Endothelial cell of umbilical vein (primary cell): Measurements from ENCODE around the gene CBLIF. TPM values are rescaled to one million over a fixed set of nuclear protein-coding genes. Genes with fewer than 3 reads are reported as not detected.

Experiments
- BruUV-seq: library from RNA; stranded (reverse); fragments of 400-500 nt; replicated peaks from 2 replicates; lab custom pipeline; 2021; lab: Mats Ljungman, UMichigan
- CTCF ChIA-PET: fragments of 300-600, 350-600 bp; sonication (Branson Sonifier 250); formaldehyde crosslinking; loops from one replicate; lab custom pipeline; 2021; ENCODE audit warnings: antibody characterized with exemption, inconsistent platforms; lab: Charles Lee
- POLR2A ChIA-PET: fragments of 300-600, 350-600 bp; sonication (Branson Sonifier 250); formaldehyde crosslinking; loops from one replicate; lab custom pipeline; 2021; ENCODE audit warnings: antibody characterized with exemption, inconsistent platforms; lab: Charles Lee
- DNase-seq: peaks from one replicate; pipeline ENCODE4 v3.0.0-alpha.2; 2011; ENCODE audit warnings: low read depth, low spot score
- FAIRE-seq: peaks from 2 replicates; lab custom pipeline; 2011; peaks lifted over from hg19 to GRCh38; lab: Jason Lieb, UNC
- H2AFZ ChIP-seq: 2 replicates; pipeline ENCODE4 v1.6.0; 2012; ENCODE audit warnings: low read depth, low read length, control low read depth, inconsistent platforms
- H3K27ac ChIP-seq: 2 replicates; pipeline ENCODE4 v1.5.1; 2011; ENCODE audit warnings: low read depth, mild to moderate bottlenecking, control low read depth, low read length, moderate library complexity; ENCODE audit not compliant: insufficient read depth
- H3K27me3 ChIP-seq, 2 experiments: 2 replicates each; pipeline versions ENCODE4 v1.6.0 to v1.6.1; 2011; ENCODE audit warnings: low read length in 2 of 2, mixed read lengths in 1 of 2; ENCODE audit not compliant: control insufficient read depth in 2 of 2, insufficient read depth in 2 of 2
- H3K36me3 ChIP-seq, 2 experiments: 2 replicates in 1 of 2; 3 replicates in 1 of 2; pipeline ENCODE4 v1.5.1; 2011; ENCODE audit warnings: low read length in 2 of 2, mild to moderate bottlenecking in 1 of 2, moderate library complexity in 1 of 2; ENCODE audit not compliant: control insufficient read depth in 2 of 2, insufficient read depth in 2 of 2; ENCODE audit errors: extremely low read depth in 1 of 2
- H3K4me1 ChIP-seq: 3 replicates; pipeline ENCODE4 v1.5.1; 2011; ENCODE audit warnings: mild to moderate bottlenecking, low read length; ENCODE audit not compliant: control insufficient read depth, insufficient read depth; ENCODE audit errors: extremely low read depth
- H3K4me2 ChIP-seq: 2 replicates; pipeline ENCODE4 v1.6.1; 2011; ENCODE audit warnings: low read length, control low read depth, mixed read lengths; ENCODE audit not compliant: insufficient read depth
- H3K4me3 ChIP-seq, 3 experiments: fragments of 200-600 bp in 1 of 3; sonication (generic), shearing (Covaris generic) in 1 of 3; replicated peaks in 1 of 3; 2 replicates each; pipeline ENCODE4 v1.5.1; 2011 to 2016; ENCODE audit warnings: control low read depth in 3 of 3, low read length in 3 of 3, mild to moderate bottlenecking in 2 of 3, inconsistent platforms in 1 of 3, low read depth in 1 of 3, moderate library complexity in 1 of 3; ENCODE audit not compliant: insufficient read depth in 1 of 3
- H3K79me2 ChIP-seq: 2 replicates; pipeline ENCODE4 v1.6.0; 2012; ENCODE audit warnings: low read length, inconsistent platforms; ENCODE audit not compliant: control insufficient read depth, insufficient read depth
- H3K9ac ChIP-seq: replicated peaks from 2 replicates; pipeline ENCODE3; 2011; ENCODE audit warnings: low read length, control low read depth; ENCODE audit not compliant: insufficient read depth; ENCODE audit errors: extremely low read depth
- H3K9me1 ChIP-seq: replicated peaks from 3 replicates; pipeline ENCODE4 v1.6.0; 2011; ENCODE audit warnings: mild to moderate bottlenecking, low read length; ENCODE audit not compliant: control insufficient read depth, insufficient read depth; ENCODE audit errors: extremely low read depth
- H3K9me3 ChIP-seq: replicated peaks from 2 replicates; pipeline ENCODE4 v1.5.1; 2012; ENCODE audit warnings: low read length, inconsistent platforms; ENCODE audit not compliant: control insufficient read depth, insufficient read depth
- H4K20me1 ChIP-seq: replicated peaks from 2 replicates; pipeline ENCODE3; 2011; ENCODE audit warnings: mild to moderate bottlenecking, low read length; ENCODE audit not compliant: control insufficient read depth, insufficient read depth; ENCODE audit errors: extremely low read depth
- CTCF ChIP-seq, 2 donors: IDR thresholded peaks; 1 replicate in 1 of 2; 2 replicates in 1 of 2; pipeline ENCODE4 v1.5.1; 2011; ENCODE audit warnings: low read length in 2 of 2, mild to moderate bottlenecking in 2 of 2, moderate library complexity in 2 of 2, control low read depth in 1 of 2, inconsistent platforms in 1 of 2, low read depth in 1 of 2; ENCODE audit not compliant: insufficient read depth in 1 of 2; ENCODE audit errors: extremely low read depth in 1 of 2
- EZH2 ChIP-seq: IDR thresholded peaks from 2 replicates; pipeline ENCODE4 v1.6.1; 2012; ENCODE audit warnings: borderline replicate concordance, low read depth, mild to moderate bottlenecking, moderate library complexity, low read length, inconsistent platforms; ENCODE audit not compliant: severe bottlenecking
- FOS ChIP-seq: IDR thresholded peaks from 2 replicates; pipeline ENCODE4 v1.6.1; 2011; ENCODE audit warnings: mild to moderate bottlenecking, low read length, moderate library complexity, borderline replicate concordance; ENCODE audit not compliant: insufficient read depth
- GATA2 ChIP-seq: IDR thresholded peaks from 2 replicates; pipeline ENCODE4 v1.7.0; 2011; ENCODE audit warnings: low read depth, mild to moderate bottlenecking, moderate library complexity, mixed read lengths, low read length; ENCODE audit not compliant: insufficient read length, insufficient read depth
- JUN ChIP-seq: IDR thresholded peaks from 2 replicates; pipeline ENCODE4 v1.6.1; 2011; ENCODE audit warnings: borderline replicate concordance, low read depth; ENCODE audit not compliant: insufficient read length, insufficient read depth
- MAX ChIP-seq: IDR thresholded peaks from 2 replicates; pipeline ENCODE4 v1.6.1; 2011; ENCODE audit not compliant: insufficient read depth, insufficient read length
- MYC ChIP-seq: IDR thresholded peaks from one replicate; pipeline ENCODE4 v1.6.1; 2011; ENCODE audit warnings: mild to moderate bottlenecking, low read depth, low read length
- POLR2A ChIP-seq: IDR thresholded peaks from 2 replicates; pipeline ENCODE4 v1.6.1; 2012; ENCODE audit warnings: low read depth, mild to moderate bottlenecking, control low read depth, low read length
- POLR2AphosphoS5 ChIP-seq: IDR thresholded peaks from 2 replicates; pipeline ENCODE4 v1.6.1; 2012; ENCODE audit warnings: low read depth, mild to moderate bottlenecking, control low read depth, low read length, moderate library complexity; ENCODE audit not compliant: insufficient read depth
- dilution Hi-C: fragments of 300-500 bp; cut with MboI; formaldehyde crosslinking; loops from one replicate; pipeline ENCODE4 v1.15.0; 2019; ENCODE audit warnings: low sequenced_read_pairs; ENCODE audit not compliant: extremely low pct_ligation_motif_present
- intact Hi-C: fragments of 100-400 bp; cut with micrococcal nuclease; formaldehyde crosslinking; loops from one replicate; pipeline ENCODE4 v1.10.0; 2022
- polyA plus RNA-seq, 4 experiments: library from polyadenylated mRNA; depleted of rRNA in 3 of 4; stranded (reverse) in 3 of 4; unstranded in 1 of 4; fragments of >200 nt; gene quantifications; 2 replicates each; pipeline versions ENCODE4 v1.2.1 to v1.2.3, GENCODE V29; 2011 to 2012; ENCODE audit warnings: missing spikeins in 1 of 4
- total RNA-seq: library from RNA; stranded (reverse); gene quantifications from 2 replicates; pipeline ENCODE4 v1.2.3, GENCODE V29; 2021

The CBLIF gene
- total and polyA plus RNA-seq, 2 donors (not counting 3 experiments of a cell fraction or from before 2014, with no cell fraction given), result not detected

GRCh38 chr11:59794417-59794816, 50.9 kb downstream of the CBLIF start:
- FAIRE-seq, result no peak
- no peaks in the 10 kb centered on the region for H3K27me3 ChIP-seq

More at GRCh38 chr11:59794417-59794816, 50.9 kb downstream of the CBLIF start:
- intact Hi-C loops (no loop called here), dilution Hi-C loops (no loop called here)
- H2AFZ ChIP-seq, result no peak overlapping the region
- H3K9me1 ChIP-seq, result no peaks in the 10 kb centered on the region
- no peak overlapping the region for H3K9ac ChIP-seq
- H3K27ac ChIP-seq, result no peak overlapping the region
- no peak for DNase-seq
- no TSS peak for BruUV-seq
- H4K20me1 ChIP-seq, result no peaks in the 10 kb centered on the region
- H3K36me3 ChIP-seq, result peaks cover 7 to 48% of the 10 kb centered on the region in 2 experiments
- H3K4me3 ChIP-seq, result no peak overlapping the region
- H3K4me2 ChIP-seq, result no peak overlapping the region
- H3K4me1 ChIP-seq, result peaks cover 2% of the 10 kb centered on the region
- H3K9me3 ChIP-seq, result no peaks in the 10 kb centered on the region
- TF ChIP-seq EZH2, result no peak
- TF ChIP-seq POLR2AphosphoS5, result no peak
- no peak for TF ChIP-seq CTCF (IDR thresholded peaks at IDR 0.05; ENCODE audit: extremely low read depth in 1 of 2, insufficient read depth in 1 of 2, low read depth in 1 of 2, low read length in 2 of 2)
- TF ChIP-seq FOS, result no peak
- TF ChIP-seq GATA2, result no peak
- TF ChIP-seq POLR2A, result no peak
- no peak for TF ChIP-seq MAX
- TF ChIP-seq JUN, result no peak
- no peak for TF ChIP-seq MYC
- ChIA-PET CTCF (interaction anchor here (1.1 kb wide), 1 partner anchor 15 kb away, joined by 3 read pairs; no protein-coding TSS in a partner anchor), POLR2A (no interaction called here)
- no peaks in the 10 kb centered on the region for H3K79me2 ChIP-seq
